ENCODE data around the gene PNMA6E. TPM values are rescaled to one million over a fixed set of nuclear protein-coding genes. Genes with fewer than 3 reads are reported as not detected.

Gene PNMA6E
- total RNA-seq, 4 donors from 2014 or later, result not detected

- Histone ChIP-seq H3K27me3 (no peaks in the 10 kb centered on the region), H3K9me3 (no peaks in the 10 kb centered on the region), H3K36me3 (no peaks in the 10 kb centered on the region), H3K4me3 (no peak overlapping the region), H3K27ac (no peak overlapping the region), H3K4me1 (no peaks in the 10 kb centered on the region)
- no peak for TF ChIP-seq POLR2A (IDR thresholded peaks at IDR 0.05)
- no peak for TF ChIP-seq CTCF (IDR thresholded peaks at IDR 0.05)
- intact Hi-C loops (cut with DNase I; ENCODE audit: low total_unique reads), result no loop called here
- DNase-seq, result no peak
Observed at GRCh38 chrX:153434801-153435200, 33.7 kb upstream of the PNMA6E start.

- H3K4me3 ChIP-seq, result no peak overlapping the region
- H3K4me1 ChIP-seq, result no peaks in the 10 kb centered on the region
- DNase-seq, result no peak
- H3K36me3 ChIP-seq, result no peaks in the 10 kb centered on the region
- intact Hi-C loops (cut with DNase I; ENCODE audit: low total_unique reads), result no loop called here
- TF ChIP-seq POLR2A (IDR thresholded peaks at IDR 0.05) (no peak), CTCF (IDR thresholded peaks at IDR 0.05) (no peak)
- no peaks in the 10 kb centered on the region for H3K27me3 ChIP-seq
- no peak overlapping the region for H3K27ac ChIP-seq
- H3K9me3 ChIP-seq, result no peaks in the 10 kb centered on the region
Observed at GRCh38 chrX:153433781-153434285, 32.7 kb upstream of the PNMA6E start.

DNA sequence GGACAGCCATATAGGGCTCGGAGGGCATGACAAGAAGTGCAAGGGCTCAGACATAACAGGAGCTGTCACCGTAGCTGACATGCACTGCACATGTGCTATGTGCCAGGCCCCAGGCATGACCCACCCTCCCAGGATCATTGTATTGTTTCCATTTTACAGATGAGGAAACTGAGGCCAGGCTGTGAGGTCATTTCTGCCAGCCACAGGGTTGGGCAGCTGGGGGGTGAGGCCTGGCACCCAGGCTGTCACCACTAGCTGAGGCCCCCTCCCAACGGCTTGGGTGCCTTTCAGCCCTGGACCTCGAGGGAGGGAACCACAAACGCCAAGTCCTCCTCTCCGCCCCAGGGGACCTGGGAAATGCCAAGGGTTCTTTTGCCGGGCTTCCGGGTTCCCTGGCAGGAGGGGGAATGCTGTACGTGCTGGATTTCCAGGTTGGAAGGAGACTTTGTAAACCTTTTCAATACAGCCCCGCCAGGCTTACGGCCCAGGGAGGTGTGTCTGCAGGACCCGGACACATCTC, 32.1 kb upstream of the PNMA6E start:
- no peaks in the 10 kb centered on the region for H3K36me3 ChIP-seq
- no peak for DNase-seq
- no peak overlapping the region for H3K4me3 ChIP-seq
- no peaks in the 10 kb centered on the region for H3K4me1 ChIP-seq
- no peaks in the 10 kb centered on the region for H3K27me3 ChIP-seq
- H3K27ac ChIP-seq, result no peak overlapping the region
- no peaks in the 10 kb centered on the region for H3K9me3 ChIP-seq
- intact Hi-C loops (cut with DNase I; ENCODE audit: low total_unique reads), result no loop called here
- no peak for TF ChIP-seq CTCF (IDR thresholded peaks at IDR 0.05)
- TF ChIP-seq POLR2A (IDR thresholded peaks at IDR 0.05), result no peak

GRCh38 chrX:153430796-153431195, 29.6 kb upstream of the PNMA6E start:
- no peak for DNase-seq
- Histone ChIP-seq H3K4me3 (no peak overlapping the region), H3K36me3 (no peaks in the 10 kb centered on the region), H3K27me3 (no peaks in the 10 kb centered on the region), H3K4me1 (no peaks in the 10 kb centered on the region), H3K9me3 (no peaks in the 10 kb centered on the region), H3K27ac (no peak overlapping the region)
- TF ChIP-seq POLR2A (IDR thresholded peaks at IDR 0.05) (no peak), CTCF (IDR thresholded peaks at IDR 0.05) (no peak)
- intact Hi-C loops (cut with DNase I; ENCODE audit: low total_unique reads), result no loop called here

DNA sequence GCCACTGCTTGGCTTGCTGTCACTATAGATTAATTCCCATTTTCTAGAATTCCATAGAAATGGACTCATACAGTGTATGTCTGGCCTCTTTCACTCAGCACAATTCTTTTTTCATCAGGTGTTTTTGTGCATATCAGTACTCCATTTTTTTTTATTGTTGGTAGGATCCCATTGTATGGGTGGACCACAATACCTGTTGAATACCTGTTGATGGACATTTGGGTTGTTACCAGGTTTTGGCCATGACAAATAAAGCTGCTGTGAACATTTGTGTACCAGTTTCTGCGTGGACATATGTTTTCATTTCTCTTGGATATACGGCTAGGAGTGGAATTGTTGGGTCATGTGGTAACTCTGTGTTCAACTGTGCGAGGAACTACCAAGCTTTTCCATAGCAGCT, 25.1 kb upstream of the PNMA6E start:
- TF ChIP-seq CTCF (IDR thresholded peaks at IDR 0.05), result no peak
- TF ChIP-seq POLR2A (IDR thresholded peaks at IDR 0.05), result no peak
- no peaks in the 10 kb centered on the region for H3K4me1 ChIP-seq
- H3K27ac ChIP-seq, result no peak overlapping the region
- intact Hi-C loops (cut with DNase I; ENCODE audit: low total_unique reads), result no loop called here
- H3K27me3 ChIP-seq, result no peaks in the 10 kb centered on the region
- DNase-seq, result no peak
- H3K4me3 ChIP-seq, result no peak overlapping the region
- H3K36me3 ChIP-seq, result no peaks in the 10 kb centered on the region
- H3K9me3 ChIP-seq, result no peaks in the 10 kb centered on the region

All from uterus (tissue), 4 donors.